ENCODE results near the gene LUM.

Gene LUM

GRCh38 chr12:91111366-91112325, at the start of gene LUM:
LUM (minus strand) TSS chr12:91111494; CDS start chr12:91108979, 2,515 bp downstream.
- no peaks in the 10 kb centered on the region for H3K27me3 ChIP-seq (ENCODE audit: control insufficient read depth, insufficient read depth, low read length)
- H3K9ac ChIP-seq (ENCODE audit: low read length), result no peak within 1 kb of the TSS
- no peak within 1 kb of the TSS for H3K27ac ChIP-seq (ENCODE audit: low read length)
- no peaks in the 10 kb centered on the region for H3K36me3 ChIP-seq (ENCODE audit: control insufficient read depth, low read depth, low read length)
- H3K4me3 ChIP-seq (ENCODE audit: low read length), result no peak within 1 kb of the TSS
- H3K4me1 ChIP-seq (ENCODE audit: control insufficient read depth, low read depth, low read length), result no peaks in the 10 kb centered on the region
- no peaks in the 10 kb centered on the region for H3K9me3 ChIP-seq (ENCODE audit: control insufficient read depth, low read depth, low read length)

GRCh38 chr12:91161009-91161408, 49.7 kb upstream of the LUM start:
- H3K4me3 ChIP-seq (ENCODE audit: low read length), result no peak overlapping the region

GRCh38 chr12:91155990-91156389, 44.7 kb upstream of the LUM start:
- no peaks in the 10 kb centered on the region for H3K4me1 ChIP-seq (ENCODE audit: control insufficient read depth, low read depth, low read length)
- H3K9me3 ChIP-seq (ENCODE audit: control insufficient read depth, low read depth, low read length), result no peaks in the 10 kb centered on the region
- no peak overlapping the region for H3K27ac ChIP-seq (ENCODE audit: low read length)
- H3K9ac ChIP-seq (ENCODE audit: low read length), result no peak overlapping the region
- no peaks in the 10 kb centered on the region for H3K27me3 ChIP-seq (ENCODE audit: control insufficient read depth, insufficient read depth, low read length)
- no peaks in the 10 kb centered on the region for H3K36me3 ChIP-seq (ENCODE audit: control insufficient read depth, low read depth, low read length)
- H3K4me3 ChIP-seq (ENCODE audit: low read length), result no peak overlapping the region

More at GRCh38 chr12:91161009-91161408, 49.7 kb upstream of the LUM start:
- Histone ChIP-seq H3K9me3 (ENCODE audit: control insufficient read depth, low read depth, low read length) (no peaks in the 10 kb centered on the region), H3K9ac (ENCODE audit: low read length) (no peak overlapping the region), H3K4me1 (ENCODE audit: control insufficient read depth, low read depth, low read length) (no peaks in the 10 kb centered on the region), H3K36me3 (ENCODE audit: control insufficient read depth, low read depth, low read length) (no peaks in the 10 kb centered on the region), H3K27ac (ENCODE audit: low read length) (no peak overlapping the region), H3K27me3 (ENCODE audit: control insufficient read depth, insufficient read depth, low read length) (no peaks in the 10 kb centered on the region)

GRCh38 chr12:91154131-91154530, 42.8 kb upstream of the LUM start:
- Histone ChIP-seq H3K27me3 (ENCODE audit: control insufficient read depth, insufficient read depth, low read length) (no peaks in the 10 kb centered on the region), H3K9me3 (ENCODE audit: control insufficient read depth, low read depth, low read length) (no peaks in the 10 kb centered on the region), H3K9ac (ENCODE audit: low read length) (no peak overlapping the region), H3K4me1 (ENCODE audit: control insufficient read depth, low read depth, low read length) (no peaks in the 10 kb centered on the region), H3K36me3 (ENCODE audit: control insufficient read depth, low read depth, low read length) (no peaks in the 10 kb centered on the region), H3K27ac (ENCODE audit: low read length) (no peak overlapping the region), H3K4me3 (ENCODE audit: low read length) (no peak overlapping the region)

GRCh38 chr12:91144053-91144452, 32.8 kb upstream of the LUM start:
- no peaks in the 10 kb centered on the region for H3K9me3 ChIP-seq (ENCODE audit: control insufficient read depth, low read depth, low read length)
- H3K4me1 ChIP-seq (ENCODE audit: control insufficient read depth, low read depth, low read length), result no peaks in the 10 kb centered on the region
- H3K4me3 ChIP-seq (ENCODE audit: low read length), result no peak overlapping the region
- H3K27ac ChIP-seq (ENCODE audit: low read length), result no peak overlapping the region
- H3K9ac ChIP-seq (ENCODE audit: low read length), result no peak overlapping the region
- no peaks in the 10 kb centered on the region for H3K27me3 ChIP-seq (ENCODE audit: control insufficient read depth, insufficient read depth, low read length)
- no peaks in the 10 kb centered on the region for H3K36me3 ChIP-seq (ENCODE audit: control insufficient read depth, low read depth, low read length)

GRCh38 chr12:91143206-91143605, 31.9 kb upstream of the LUM start:
- H3K36me3 ChIP-seq (ENCODE audit: control insufficient read depth, low read depth, low read length), result no peaks in the 10 kb centered on the region
- no peaks in the 10 kb centered on the region for H3K9me3 ChIP-seq (ENCODE audit: control insufficient read depth, low read depth, low read length)
- H3K4me3 ChIP-seq (ENCODE audit: low read length), result no peak overlapping the region
- H3K27me3 ChIP-seq (ENCODE audit: control insufficient read depth, insufficient read depth, low read length), result no peaks in the 10 kb centered on the region
- H3K4me1 ChIP-seq (ENCODE audit: control insufficient read depth, low read depth, low read length), result no peaks in the 10 kb centered on the region
- H3K9ac ChIP-seq (ENCODE audit: low read length), result no peak overlapping the region
- no peak overlapping the region for H3K27ac ChIP-seq (ENCODE audit: low read length)

- Histone ChIP-seq H3K27ac (ENCODE audit: low read length) (no peak overlapping the region), H3K4me3 (ENCODE audit: low read length) (no peak overlapping the region), H3K36me3 (ENCODE audit: control insufficient read depth, low read depth, low read length) (no peaks in the 10 kb centered on the region), H3K27me3 (ENCODE audit: control insufficient read depth, insufficient read depth, low read length) (no peaks in the 10 kb centered on the region), H3K9ac (ENCODE audit: low read length) (no peak overlapping the region), H3K4me1 (ENCODE audit: control insufficient read depth, low read depth, low read length) (no peaks in the 10 kb centered on the region), H3K9me3 (ENCODE audit: control insufficient read depth, low read depth, low read length) (no peaks in the 10 kb centered on the region)
These were observed 30.9 kb upstream of the LUM start for GRCh38 chr12:91142221-91142631.

- no peaks in the 10 kb centered on the region for H3K27me3 ChIP-seq (ENCODE audit: control insufficient read depth, insufficient read depth, low read length)
- H3K27ac ChIP-seq (ENCODE audit: low read length), result no peak overlapping the region
- no peaks in the 10 kb centered on the region for H3K9me3 ChIP-seq (ENCODE audit: control insufficient read depth, low read depth, low read length)
- H3K4me1 ChIP-seq (ENCODE audit: control insufficient read depth, low read depth, low read length), result no peaks in the 10 kb centered on the region
- no peaks in the 10 kb centered on the region for H3K36me3 ChIP-seq (ENCODE audit: control insufficient read depth, low read depth, low read length)
- no peak overlapping the region for H3K9ac ChIP-seq (ENCODE audit: low read length)
- H3K4me3 ChIP-seq (ENCODE audit: low read length), result no peak overlapping the region
These were observed 29.0 kb upstream of the LUM start for GRCh38 chr12:91140026-91140931.

- Histone ChIP-seq H3K27ac (ENCODE audit: low read length) (no peak overlapping the region), H3K4me1 (ENCODE audit: control insufficient read depth, low read depth, low read length) (no peaks in the 10 kb centered on the region), H3K9ac (ENCODE audit: low read length) (no peak overlapping the region), H3K27me3 (ENCODE audit: control insufficient read depth, insufficient read depth, low read length) (no peaks in the 10 kb centered on the region), H3K9me3 (ENCODE audit: control insufficient read depth, low read depth, low read length) (no peaks in the 10 kb centered on the region), H3K4me3 (ENCODE audit: low read length) (no peak overlapping the region), H3K36me3 (ENCODE audit: control insufficient read depth, low read depth, low read length) (no peaks in the 10 kb centered on the region)
These were observed 28.0 kb upstream of the LUM start for GRCh38 chr12:91139286-91139685.

GRCh38 chr12:91138337-91138920, 27.1 kb upstream of the LUM start:
- H3K4me3 ChIP-seq (ENCODE audit: low read length), result no peak overlapping the region
- no peak overlapping the region for H3K9ac ChIP-seq (ENCODE audit: low read length)
- H3K36me3 ChIP-seq (ENCODE audit: control insufficient read depth, low read depth, low read length), result no peaks in the 10 kb centered on the region
- H3K4me1 ChIP-seq (ENCODE audit: control insufficient read depth, low read depth, low read length), result no peaks in the 10 kb centered on the region
- H3K27ac ChIP-seq (ENCODE audit: low read length), result no peak overlapping the region
- H3K9me3 ChIP-seq (ENCODE audit: control insufficient read depth, low read depth, low read length), result no peaks in the 10 kb centered on the region
- H3K27me3 ChIP-seq (ENCODE audit: control insufficient read depth, insufficient read depth, low read length), result no peaks in the 10 kb centered on the region

GRCh38 chr12:91133871-91134270, 22.6 kb upstream of the LUM start:
- no peaks in the 10 kb centered on the region for H3K9me3 ChIP-seq (ENCODE audit: control insufficient read depth, low read depth, low read length)
- H3K9ac ChIP-seq (ENCODE audit: low read length), result no peak overlapping the region
- no peak overlapping the region for H3K27ac ChIP-seq (ENCODE audit: low read length)
- no peaks in the 10 kb centered on the region for H3K27me3 ChIP-seq (ENCODE audit: control insufficient read depth, insufficient read depth, low read length)
- H3K36me3 ChIP-seq (ENCODE audit: control insufficient read depth, low read depth, low read length), result no peaks in the 10 kb centered on the region
- no peaks in the 10 kb centered on the region for H3K4me1 ChIP-seq (ENCODE audit: control insufficient read depth, low read depth, low read length)
- H3K4me3 ChIP-seq (ENCODE audit: low read length), result no peak overlapping the region

Data from iPS-18a (cell line).